SU-DHL-6 (cell line): Measurements from ENCODE around the gene BIRC7.

Experiments
- H2AFZ ChIP-seq: fragments of 200-600 bp; sonication (generic); 2 replicates; pipeline ENCODE4 v1.6.1; 2014; ENCODE audit warnings: low read depth, mild to moderate bottlenecking, moderate library complexity, mixed read lengths, antibody characterized with exemption, low read length; ENCODE audit not compliant: severe bottlenecking
- H3F3A ChIP-seq: fragments of 200-600 bp; shearing (Covaris generic); 2 replicates; pipeline ENCODE4 v1.6.0; 2016; ENCODE audit warnings: antibody characterized with exemption, mild to moderate bottlenecking; ENCODE audit not compliant: insufficient read depth
- H3K27ac ChIP-seq: fragments of 200-600 bp; sonication (generic); 2 replicates; pipeline ENCODE4 v1.5.1; 2016; ENCODE audit warnings: low read depth, mild to moderate bottlenecking, low read length, moderate library complexity, mixed read lengths
- H3K27me3 ChIP-seq: fragments of 200-600 bp; sonication (generic), shearing (Covaris generic); 2 replicates; pipeline ENCODE4 v1.6.0; 2014; ENCODE audit warnings: mild to moderate bottlenecking, low read length
- H3K36me3 ChIP-seq: fragments of 200-600 bp; sonication (generic); 2 replicates; pipeline ENCODE4 v1.6.1; 2014; ENCODE audit warnings: mild to moderate bottlenecking, low read length, mixed read lengths
- H3K4me2 ChIP-seq: fragments of 300-600, 200-600 bp; shearing (Covaris generic), sonication (generic); 2 replicates; pipeline ENCODE4 v1.6.0; 2014; ENCODE audit warnings: low read length, low read depth, mild to moderate bottlenecking; ENCODE audit not compliant: poor library complexity, severe bottlenecking
- H3K4me3 ChIP-seq: fragments of 200-600 bp; sonication (generic); 2 replicates; pipeline ENCODE4 v1.5.1; 2014; ENCODE audit warnings: antibody characterized with exemption, low read length, mild to moderate bottlenecking, mixed read lengths; ENCODE audit not compliant: insufficient read depth, poor library complexity, severe bottlenecking
- H3K79me2 ChIP-seq: fragments of 200-600 bp; sonication (generic); 2 replicates; pipeline ENCODE4 v1.6.1; 2014; ENCODE audit warnings: mild to moderate bottlenecking, low read length, moderate library complexity; ENCODE audit not compliant: insufficient read depth
- H3K9ac ChIP-seq: fragments of 200-600 bp; sonication (generic); 2 replicates; pipeline ENCODE4 v1.7.0; 2014; ENCODE audit warnings: mild to moderate bottlenecking, low read length
- H3K9me2 ChIP-seq: fragments of 200-600 bp; sonication (generic); replicated peaks from 2 replicates; pipeline ENCODE4 v1.6.1; 2014; ENCODE audit warnings: low read length; ENCODE audit not compliant: insufficient read depth
- H3K9me3 ChIP-seq: fragments of 200-600 bp; sonication (generic); 2 replicates; pipeline ENCODE4 v1.6.1; 2014; ENCODE audit warnings: low read length, mixed read lengths; ENCODE audit not compliant: insufficient read depth
- H4K20me1 ChIP-seq: fragments of 200-600 bp; sonication (generic); 2 replicates; pipeline ENCODE4 v1.6.1; 2014; ENCODE audit warnings: low read depth, mild to moderate bottlenecking, antibody characterized with exemption, low read length, moderate library complexity, mixed read lengths
- CTCF ChIP-seq: fragments of 200-600 bp; sonication (generic); IDR thresholded peaks from one replicate; pipeline ENCODE4 v1.5.1; 2017; ENCODE audit warnings: antibody characterized with exemption, mild to moderate bottlenecking, low read length, moderate library complexity; ENCODE audit not compliant: insufficient read depth, poor library complexity, severe bottlenecking
- EZH2phosphoT487 ChIP-seq: fragments of 200-600 bp; sonication (generic), shearing (Covaris generic); conservative IDR thresholded peaks from 2 replicates; pipeline ENCODE4 v1.6.1; 2018; ENCODE audit warnings: mild to moderate bottlenecking, antibody characterized with exemption, low read length, moderate library complexity, mixed read lengths

BIRC7 gene

GRCh38 chr20:63227260-63227659 lies 8.4 kb upstream of the BIRC7 start:
- Histone ChIP-seq H2AFZ (no peak overlapping the region), H3K27me3 (no peaks in the 10 kb centered on the region), H3F3A (no peaks in the 10 kb centered on the region), H3K9me3 (no peaks in the 10 kb centered on the region), H3K9ac (no peak overlapping the region), H3K4me3 (no peak overlapping the region), H4K20me1 (no peaks in the 10 kb centered on the region), H3K27ac (no peak overlapping the region), H3K79me2 (no peaks in the 10 kb centered on the region), H3K36me3 (no peaks in the 10 kb centered on the region), H3K9me2 (no peaks in the 10 kb centered on the region), H3K4me2 (no peak overlapping the region)
- TF ChIP-seq CTCF (no peak), EZH2phosphoT487 (no peak)

GRCh38 chr20:63228806-63229205 lies 6.9 kb upstream of the BIRC7 start:
- no peak overlapping the region for H3K4me2 ChIP-seq
- H3K27me3 ChIP-seq = no peaks in the 10 kb centered on the region
- H3K9me3 ChIP-seq = no peaks in the 10 kb centered on the region
- H3K27ac ChIP-seq = no peak overlapping the region
- no peaks in the 10 kb centered on the region for H3K79me2 ChIP-seq
- TF ChIP-seq EZH2phosphoT487 (no peak), CTCF (no peak)
- H3K9me2 ChIP-seq = no peaks in the 10 kb centered on the region
- no peaks in the 10 kb centered on the region for H4K20me1 ChIP-seq
- H3K9ac ChIP-seq = no peak overlapping the region
- H2AFZ ChIP-seq = no peak overlapping the region
- no peaks in the 10 kb centered on the region for H3F3A ChIP-seq
- H3K36me3 ChIP-seq = no peaks in the 10 kb centered on the region
- no peak overlapping the region for H3K4me3 ChIP-seq

- Histone ChIP-seq H2AFZ (no peak overlapping the region), H3F3A (no peaks in the 10 kb centered on the region), H3K9ac (no peak overlapping the region), H3K4me2 (no peak overlapping the region), H3K36me3 (no peaks in the 10 kb centered on the region), H3K9me3 (no peaks in the 10 kb centered on the region), H3K9me2 (no peaks in the 10 kb centered on the region), H3K27me3 (no peaks in the 10 kb centered on the region), H4K20me1 (no peaks in the 10 kb centered on the region), H3K79me2 (no peaks in the 10 kb centered on the region), H3K27ac (no peak overlapping the region), H3K4me3 (no peak overlapping the region)
- no peak for TF ChIP-seq CTCF
- no peak for TF ChIP-seq EZH2phosphoT487
These were observed 4.9 kb upstream of the BIRC7 start for GRCh38 chr20:63230800-63231268.
